LHCN-M2 (cell line): ENCODE data around the gene GALNT2. TPM values are rescaled to one million over a fixed set of nuclear protein-coding genes. Genes with fewer than 3 reads are reported as not detected.

Experiments
- DNase-seq: peaks from one replicate; pipeline ENCODE4 v3.0.0-alpha.2; 2012; ENCODE audit warnings: low read depth
- polyA plus RNA-seq: library from polyadenylated mRNA; unstranded; fragments of >200 nt; gene quantifications from one replicate; pipeline ENCODE4 v1.2.1, GENCODE V29; 2012; ENCODE audit warnings: missing spikeins
- total RNA-seq: library from RNA; depleted of rRNA; stranded (reverse); fragments of >200 nt; gene quantifications from 2 replicates; pipeline ENCODE4 v1.2.3, GENCODE V29; 2014; rRNA removed

Gene GALNT2
- total RNA-seq, result 77.3 and 81.6 TPM in 2 replicates
- polyA plus RNA-seq, result 78.4 TPM

- peak; percentile 80 for DNase-seq
Observed at GRCh38 chr1:230066466-230067404, at the start of gene GALNT2. GALNT2 (plus strand) TSS chr1:230067238; CDS start chr1:230067281, 43 bp downstream.

- DNase-seq, result no peak
Observed at GRCh38 chr1:230020451-230020850, 46.6 kb upstream of the GALNT2 start.

GRCh38 chr1:230022666-230023380 is 44.2 kb upstream of the GALNT2 start:
- no peak for DNase-seq

- no peak for DNase-seq
Observed at GRCh38 chr1:230025686-230026085, 41.4 kb upstream of the GALNT2 start.

GRCh38 chr1:230026139-230026538 is 40.9 kb upstream of the GALNT2 start:
- DNase-seq, result no peak

GRCh38 chr1:230026572-230026971 is 40.5 kb upstream of the GALNT2 start:
- DNase-seq, result no peak

GRCh38 chr1:230028602-230029223 is 38.3 kb upstream of the GALNT2 start:
- no peak for DNase-seq

GRCh38 chr1:230029244-230029941 is 37.6 kb upstream of the GALNT2 start:
- DNase-seq, result no peak

GRCh38 chr1:230030122-230030821 is 36.8 kb upstream of the GALNT2 start:
- DNase-seq, result no peak

- DNase-seq, result peak; percentile 4
Observed at GRCh38 chr1:230031131-230031530, 35.9 kb upstream of the GALNT2 start.

GRCh38 chr1:230032516-230033281 is 34.3 kb upstream of the GALNT2 start:
- no peak for DNase-seq

GRCh38 chr1:230037261-230037660 is 29.8 kb upstream of the GALNT2 start:
- no peak for DNase-seq

GRCh38 chr1:230040440-230040839 is 26.6 kb upstream of the GALNT2 start:
- no peak for DNase-seq

GRCh38 chr1:230043081-230043480 is 24.0 kb upstream of the GALNT2 start:
- DNase-seq, result no peak

- no peak for DNase-seq
Observed at GRCh38 chr1:230044729-230045128, 22.3 kb upstream of the GALNT2 start.

- DNase-seq, result no peak
Observed at GRCh38 chr1:230047114-230047865, 19.7 kb upstream of the GALNT2 start.

- no peak for DNase-seq
Observed at GRCh38 chr1:230048322-230048721, 18.7 kb upstream of the GALNT2 start.

- no peak for DNase-seq
Observed at GRCh38 chr1:230048922-230049321, 18.1 kb upstream of the GALNT2 start.

GRCh38 chr1:230049731-230050130 is 17.3 kb upstream of the GALNT2 start:
- DNase-seq, result no peak
